K562 (cell line): ENCODE measurements around the gene LCE3A. TPM values are rescaled to one million over a fixed set of nuclear protein-coding genes. Genes with fewer than 3 reads are reported as not detected.

ENCODE experiments used
- ATAC-seq: fragments of 200-7000 bp; cut with Tn5 transposase; 3 replicates; pipeline ENCODE4 v1.9.1; 2020; ENCODE audit warnings: moderate library complexity
- BruUV-seq: library from RNA; stranded (reverse); fragments of 400-500 nt; replicated peaks from 2 replicates; lab custom pipeline; 2021; lab: Mats Ljungman, UMichigan
- CTCF ChIA-PET: fragments of 300-600 bp; formaldehyde crosslinking; extraction: SDS; loops from one replicate; lab custom pipeline; 2021; ENCODE audit warnings: low intra/inter-chr PET ratio; lab: Yijun Ruan, JAX
- POLR2A ChIA-PET: fragments of 300-600, 350-650 bp; sonication (Branson Sonifier 250); formaldehyde crosslinking; extraction: SDS; loops from one replicate; lab custom pipeline; 2021; ENCODE audit warnings: antibody characterized with exemption, inconsistent platforms; lab: Yijun Ruan, JAX
- DNase-seq, 4 experiments: peaks; one replicate each; pipeline versions ENCODE4 v3.0.0 to v3.0.0-alpha.2; 2011 to 2018; ENCODE audit warnings: low spot score in 3 of 4, mixed read lengths in 3 of 4; ENCODE audit errors: extremely low read depth in 1 of 4
- FAIRE-seq: peaks from 2 replicates; lab custom pipeline; 2011; peaks lifted over from hg19 to GRCh38; lab: Jason Lieb, UNC
- H2AFZ ChIP-seq: 2 replicates; pipeline ENCODE4 v1.6.0; 2011; ENCODE audit warnings: low read depth, low read length, control low read depth, inconsistent platforms
- H3K27ac ChIP-seq: fragments of 200-600 bp; 3 replicates; pipeline ENCODE4 v1.8.0; 2011; ENCODE audit warnings: low read depth, mild to moderate bottlenecking, control low read depth, inconsistent platforms, low read length, moderate library complexity, mixed read lengths; ENCODE audit errors: extremely low read depth
- H3K27me3 ChIP-seq, 2 experiments: fragments of 300-600 bp in 1 of 2; 2 replicates in 1 of 2; 3 replicates in 1 of 2; pipeline versions ENCODE4 v1.6.0 to v1.8.0; 2011; ENCODE audit warnings: inconsistent platforms in 2 of 2, low read length in 2 of 2, mild to moderate bottlenecking in 1 of 2, mixed read lengths in 1 of 2, moderate library complexity in 1 of 2; ENCODE audit not compliant: control insufficient read depth in 2 of 2, insufficient read depth in 2 of 2
- H3K36me3 ChIP-seq: fragments of 300-600 bp; 3 replicates; pipeline ENCODE4 v1.8.0; 2011; ENCODE audit warnings: mild to moderate bottlenecking, low read length, inconsistent platforms; ENCODE audit not compliant: control insufficient read depth, insufficient read depth
- H3K4me1 ChIP-seq, 2 experiments: fragments of 200-600 bp in 1 of 2; replicated peaks in 1 of 2; 2 replicates in 1 of 2; 3 replicates in 1 of 2; pipeline versions ENCODE4 v1.5.1 to v1.8.0; 2011; ENCODE audit warnings: inconsistent platforms in 2 of 2, low read length in 2 of 2, mild to moderate bottlenecking in 1 of 2, mixed read lengths in 1 of 2, moderate library complexity in 1 of 2; ENCODE audit not compliant: control insufficient read depth in 2 of 2, insufficient read depth in 2 of 2
- H3K4me2 ChIP-seq: 2 replicates; pipeline ENCODE4 v1.6.1; 2011; ENCODE audit warnings: low read length, control low read depth, inconsistent platforms, mixed read lengths; ENCODE audit not compliant: insufficient read depth
- H3K4me3 ChIP-seq: fragments of 200-600 bp; sonication (generic), shearing (Covaris generic); 2 replicates; pipeline ENCODE4 v1.5.1; 2016; ENCODE audit warnings: control low read depth, inconsistent platforms
- H3K79me2 ChIP-seq: fragments of 200-600 bp; 3 replicates; pipeline ENCODE4 v1.8.0; 2011; ENCODE audit warnings: low read length, inconsistent platforms; ENCODE audit not compliant: control insufficient read depth, insufficient read depth
- H3K9ac ChIP-seq, 2 experiments: 2 replicates each; pipeline versions ENCODE4 v1.6.0 to v1.6.1; 2011; ENCODE audit warnings: low read depth in 2 of 2, low read length in 2 of 2, control low read depth in 1 of 2, inconsistent platforms in 1 of 2, mild to moderate bottlenecking in 1 of 2, mixed read lengths in 1 of 2; ENCODE audit not compliant: insufficient read depth in 1 of 2
- H3K9me1 ChIP-seq: one replicate; pipeline ENCODE4 v1.6.0; 2011; ENCODE audit warnings: inconsistent platforms, mild to moderate bottlenecking, low read length, moderate library complexity; ENCODE audit not compliant: control insufficient read depth, insufficient read depth
- H3K9me3 ChIP-seq: replicated peaks from 2 replicates; pipeline ENCODE4 v1.5.1; 2011; ENCODE audit warnings: low read depth, low read length, inconsistent platforms; ENCODE audit not compliant: control insufficient read depth, insufficient read depth
- H4K20me1 ChIP-seq: replicated peaks from 2 replicates; pipeline ENCODE4 v1.6.1; 2011; ENCODE audit warnings: low read length, inconsistent platforms, mixed read lengths; ENCODE audit not compliant: control insufficient read depth, insufficient read depth
- FOXA1 ChIP-seq: fragments of 450-650 bp; IDR thresholded peaks from 2 replicates; pipeline ENCODE4 v1.6.1; 2016; ENCODE audit warnings: mild to moderate bottlenecking, borderline replicate concordance
- MYC ChIP-seq, 2 experiments: fragments of 250-450 bp in 1 of 2; sonication (Bioruptor Pico) in 1 of 2; IDR thresholded peaks; 2 replicates each; pipeline versions ENCODE4 v1.5.1 to v1.6.1; 2012 to 2021; ENCODE audit warnings: low read depth in 2 of 2, borderline replicate concordance in 1 of 2, improper control_type of control experiment in 1 of 2, low read length in 1 of 2, mild to moderate bottlenecking in 1 of 2, moderate library complexity in 1 of 2
- PHB2 ChIP-seq: fragments of 450-650 bp; IDR thresholded peaks from 2 replicates; pipeline ENCODE4 v1.6.1; 2017; ENCODE audit warnings: low read depth
- POLR2G ChIP-seq: fragments of 200-400 bp; formaldehyde crosslinking; IDR thresholded peaks from 2 replicates; pipeline ENCODE4 v1.6.1; 2017; ENCODE audit warnings: low read depth, mild to moderate bottlenecking, antibody characterized with exemption, low read length, moderate library complexity
- STAT5A ChIP-seq: IDR thresholded peaks from 2 replicates; pipeline ENCODE4 v1.6.1; 2012; ENCODE audit warnings: low read length, inconsistent platforms, borderline replicate concordance
- TAL1 ChIP-seq: fragments of 450-650 bp; IDR thresholded peaks from 2 replicates; pipeline ENCODE4 v1.6.1; 2016; ENCODE audit warnings: mild to moderate bottlenecking
- TBP ChIP-seq: optimal IDR thresholded peaks from 2 replicates; pipeline ENCODE3; 2011; ENCODE audit warnings: low read depth, low read length, improper control_type of control experiment
- TCF7L2 ChIP-seq: fragments of 150-350 bp; IDR thresholded peaks from 2 replicates; pipeline ENCODE4 v1.6.1; 2016; ENCODE audit warnings: low read depth, mild to moderate bottlenecking, low read length, moderate library complexity
- ZNF3 ChIP-seq: fragments of 250-450 bp; sonication (Bioruptor Pico); IDR thresholded peaks from 2 replicates; pipeline ENCODE4 v1.5.0; 2021; ENCODE audit warnings: mild to moderate bottlenecking, moderate library complexity
- ZSCAN29 ChIP-seq: fragments of 450-650 bp; IDR thresholded peaks from 2 replicates; pipeline ENCODE4 v1.6.1; 2017
- WGBS: fragments of 100-300 bp; shearing (Covaris generic); methylation state at CpG from one replicate; pipeline ENCODE4 v1.1.6; 2016; ENCODE audit warnings: low coverage, mixed read lengths; ENCODE audit not compliant: insufficient coverage; ENCODE audit errors: missing lambda C conversion rate; 5-methylcytosine and 5-hydroxymethylcytosine counted together
- in situ Hi-C: fragments of 300-500 bp; cut with MboI; formaldehyde crosslinking; loops from 4 replicates; pipeline ENCODE4 v1.15.0; 2018; ENCODE audit warnings: inconsistent platforms, mixed read lengths
- intact Hi-C: fragments of 100-400 bp; cut with micrococcal nuclease; formaldehyde crosslinking; loops from 2 replicates; pipeline ENCODE4 v1.14.2; 2022
- polyA plus RNA-seq, 8 experiments: library from polyadenylated mRNA; depleted of rRNA in 4 of 8; stranded (reverse) in 5 of 8; unstranded in 3 of 8; fragments of >200 nt; fragmentation: Nextera tagmentation in 2 of 8; fragmentation: Illumina TruSeq in 1 of 8; extraction: Ambion mirVana in 2 of 8; extraction: Trizol in 1 of 8; gene quantifications; 2 replicates each; pipeline versions ENCODE4 v1.2.1 to v1.2.3, GENCODE V29; 2011 to 2014; ENCODE audit warnings: inconsistent platforms in 1 of 8, missing spikeins in 1 of 8
- total RNA-seq, 7 experiments: library from RNA; depleted of rRNA in 6 of 7; stranded (reverse); fragments of >200 nt in 6 of 7; fragmentation: Illumina TruSeq in 2 of 7; extraction: Trizol in 2 of 7; gene quantifications; 2 replicates each; pipeline versions ENCODE4 v1.2.1 to v1.2.3, GENCODE V29; 2011 to 2021; ENCODE audit warnings: low replicate concordance in 1 of 7
- TF ChIP-seq, protein P1 (sequence below): fragments of 250-450 bp; sonication (Bioruptor Pico); IDR thresholded peaks from 2 replicates; pipeline ENCODE4 v1.5.0; 2020; ENCODE audit warnings: mild to moderate bottlenecking, borderline replicate concordance

LCE3A gene
- total and polyA plus RNA-seq, 9 of the 15 experiments (the other 6 are each of a cell fraction or from before 2014, with no cell fraction given), result not detected

DNA sequence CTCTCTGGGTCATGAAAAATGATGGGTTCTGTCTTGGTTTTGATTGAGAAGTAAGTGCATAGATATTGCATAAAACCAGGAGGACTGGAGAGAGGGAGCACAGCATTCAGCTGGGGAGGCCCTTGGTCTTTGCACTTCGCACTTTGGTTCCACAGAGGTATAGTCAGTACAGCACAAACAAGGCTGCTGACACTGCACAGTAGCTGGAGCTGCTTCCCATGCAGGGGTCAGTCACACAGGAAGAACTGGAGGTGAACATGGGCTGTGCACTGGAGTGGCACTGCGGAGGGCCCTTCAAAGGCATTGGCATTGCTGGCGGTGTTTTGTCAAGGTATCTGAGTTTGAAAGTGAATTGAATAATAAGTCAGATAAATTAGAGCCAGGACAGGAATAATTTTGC lies 35.7 kb upstream of the LCE3A start:
- TF ChIP-seq ZSCAN29 (no peak), ZNF3 (no peak), PHB2 (no peak), POLR2G (no peak), TBP (no peak), TCF7L2 (no peak), STAT5A (no peak), FOXA1 (no peak), MYC (IDR thresholded peaks at IDR 0.05; ENCODE audit: low read depth, low read length) (no peak), MYC (CRISPR knock-in tag; IDR thresholded peaks at IDR 0.05; ENCODE audit: borderline replicate concordance, low read depth) (no peak), TAL1 (no peak)
- TF ChIP-seq, protein P1, sequence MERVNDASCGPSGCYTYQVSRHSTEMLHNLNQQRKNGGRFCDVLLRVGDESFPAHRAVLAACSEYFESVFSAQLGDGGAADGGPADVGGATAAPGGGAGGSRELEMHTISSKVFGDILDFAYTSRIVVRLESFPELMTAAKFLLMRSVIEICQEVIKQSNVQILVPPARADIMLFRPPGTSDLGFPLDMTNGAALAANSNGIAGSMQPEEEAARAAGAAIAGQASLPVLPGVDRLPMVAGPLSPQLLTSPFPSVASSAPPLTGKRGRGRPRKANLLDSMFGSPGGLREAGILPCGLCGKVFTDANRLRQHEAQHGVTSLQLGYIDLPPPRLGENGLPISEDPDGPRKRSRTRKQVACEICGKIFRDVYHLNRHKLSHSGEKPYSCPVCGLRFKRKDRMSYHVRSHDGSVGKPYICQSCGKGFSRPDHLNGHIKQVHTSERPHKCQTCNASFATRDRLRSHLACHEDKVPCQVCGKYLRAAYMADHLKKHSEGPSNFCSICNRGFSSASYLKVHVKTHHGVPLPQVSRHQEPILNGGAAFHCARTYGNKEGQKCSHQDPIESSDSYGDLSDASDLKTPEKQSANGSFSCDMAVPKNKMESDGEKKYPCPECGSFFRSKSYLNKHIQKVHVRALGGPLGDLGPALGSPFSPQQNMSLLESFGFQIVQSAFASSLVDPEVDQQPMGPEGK, result no peak
- TF ChIP-seq, all 486 proteins: peak for 0
- intact Hi-C loops, result loop anchor here (10.0 kb wide), 2 partner anchors 86 to 536 kb away; no protein-coding TSS in a partner anchor
- Histone ChIP-seq H4K20me1 (no peaks in the 10 kb centered on the region), H3K9ac (no peak overlapping the region), H3K4me2 (no peak overlapping the region), H3K4me3 (no peak overlapping the region), H3K4me1 (no peaks in the 10 kb centered on the region), H3K27ac (no peak overlapping the region), H3K9me1 (no peaks in the 10 kb centered on the region), H3K9me3 (no peaks in the 10 kb centered on the region), H2AFZ (no peak overlapping the region), H3K27me3 (no peaks in the 10 kb centered on the region), H3K36me3 (no peaks in the 10 kb centered on the region), H3K79me2 (no peaks in the 10 kb centered on the region)
- POLR2A ChIA-PET, result interaction anchor here (0.6 kb wide), 1 partner anchor 119 kb away, joined by 4 read pairs; no protein-coding TSS in a partner anchor
- in situ Hi-C loops, result loop anchor here (10.0 kb wide), 1 partner anchor 566 kb away; no protein-coding TSS in a partner anchor
- no peak for FAIRE-seq
- no peak for DNase-seq
- BruUV-seq, result no TSS peak
- CTCF ChIA-PET, result no interaction called here
- no peak for ATAC-seq
- 0% methylated on average over 3 of the region's 3 CpGs for WGBS
